Pons (tissue), 1 donor: ENCODE data around the gene SPTY2D1.
"Not testable (repeated sequence)": the region's sequence is repeated elsewhere in the genome, so short reads cannot be mapped to it uniquely, and the experiment has no call there.

ENCODE experiments used
- DNase-seq: peaks from one replicate; pipeline ENCODE4 v3.0.0-alpha.2; 2016; ENCODE audit warnings: low spot score

The SPTY2D1 gene

GRCh38 chr11:18617688-18618341, 16.3 kb downstream of the SPTY2D1 start:
- no peak for DNase-seq

DNA sequence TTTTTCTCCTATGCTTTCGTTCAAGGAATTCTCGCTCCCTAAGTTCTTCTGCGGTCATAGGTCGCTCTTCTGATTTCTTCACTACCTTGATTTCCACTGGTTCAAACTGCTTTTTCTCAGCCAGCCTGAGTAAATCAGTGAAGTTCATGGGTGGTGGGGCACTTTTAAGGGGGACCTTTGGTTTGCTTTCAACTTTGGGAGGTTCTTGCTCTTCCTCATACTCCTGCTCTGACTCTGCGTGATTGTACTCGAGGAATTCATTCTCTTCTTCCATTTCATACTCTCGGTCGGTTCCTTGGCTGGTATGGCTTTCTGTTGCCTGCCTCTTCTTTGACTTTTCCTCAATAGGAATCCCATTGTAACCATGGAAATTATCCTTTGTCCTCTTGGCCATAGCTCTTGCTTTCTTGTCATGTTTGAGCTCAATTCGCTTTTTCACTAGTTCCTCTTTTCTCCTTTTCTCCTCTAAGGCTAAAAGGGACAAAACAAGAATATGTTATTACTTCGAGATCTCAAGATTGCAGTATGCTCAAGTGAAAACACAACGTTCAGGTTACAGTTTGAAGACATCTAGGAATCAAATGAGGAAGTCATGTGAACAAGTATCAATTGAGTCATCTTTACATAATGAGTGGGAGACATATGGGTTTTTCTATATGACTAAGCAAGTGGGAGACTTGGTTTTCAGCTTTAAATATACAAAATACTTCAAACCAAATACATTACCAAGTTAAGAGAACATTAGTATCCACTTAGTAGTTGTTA, 18.3 kb downstream of the SPTY2D1 start:
- peak; percentile 17 for DNase-seq

DNA sequence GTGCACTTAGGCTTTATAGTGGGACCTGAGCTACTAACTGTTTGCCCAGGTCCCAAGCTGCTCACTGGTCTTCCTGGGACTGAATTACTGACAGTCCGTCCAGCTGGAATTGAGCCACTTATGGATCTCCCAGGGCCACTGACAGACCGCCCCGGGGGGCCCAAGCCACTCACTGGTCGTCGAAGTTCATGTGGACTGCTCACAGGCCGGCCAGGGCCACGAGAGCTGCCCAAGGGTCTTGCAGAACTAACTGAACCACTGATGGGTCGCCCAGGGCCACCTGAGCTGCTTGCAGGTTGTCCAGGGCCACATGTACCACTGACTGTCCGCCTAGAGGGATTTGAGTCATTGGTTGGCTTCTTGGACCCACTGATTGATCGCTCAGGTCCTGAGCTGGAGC, 19.5 kb downstream of the SPTY2D1 start:
- no peak for DNase-seq

DNA sequence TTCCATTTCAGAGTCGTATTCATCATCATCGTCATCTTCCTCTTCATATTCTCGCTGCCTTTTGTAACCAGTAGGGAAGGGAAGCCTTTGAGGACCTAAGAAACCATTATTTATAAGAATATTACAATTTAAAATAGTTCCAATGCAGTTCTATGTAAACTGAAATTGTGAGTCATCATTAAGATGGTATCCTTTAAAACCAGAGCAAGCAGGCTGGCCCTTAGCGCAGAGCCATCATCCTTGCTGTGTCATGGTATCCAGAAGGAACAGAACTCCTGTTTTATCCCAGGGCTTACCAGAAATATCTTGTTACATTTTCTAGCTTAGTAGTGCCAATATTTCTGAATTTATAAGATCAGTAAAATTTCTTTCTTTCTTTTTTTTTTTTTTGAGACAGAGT, 21.7 kb downstream of the SPTY2D1 start:
- DNase-seq, result no peak

DNA sequence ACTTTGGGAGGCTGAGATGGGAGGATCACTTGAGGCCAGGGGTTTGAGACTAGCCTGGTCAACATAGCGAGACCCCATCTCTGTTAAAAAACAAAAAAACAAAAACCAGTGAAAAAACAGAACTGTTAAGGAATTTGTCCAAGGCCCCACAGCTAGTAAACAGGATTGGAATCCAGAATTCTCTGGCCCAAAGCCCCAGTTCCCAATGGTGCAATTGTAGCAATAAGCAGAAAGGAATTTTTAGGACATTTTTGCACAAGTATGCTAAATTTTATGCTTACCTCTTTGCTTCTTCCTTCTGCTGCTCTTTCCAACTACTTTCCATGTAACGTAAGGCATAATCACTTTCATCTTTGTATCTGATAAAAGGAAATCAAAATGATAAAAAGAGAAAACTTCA, 22.9 kb downstream of the SPTY2D1 start:
- DNase-seq, result no peak

DNA sequence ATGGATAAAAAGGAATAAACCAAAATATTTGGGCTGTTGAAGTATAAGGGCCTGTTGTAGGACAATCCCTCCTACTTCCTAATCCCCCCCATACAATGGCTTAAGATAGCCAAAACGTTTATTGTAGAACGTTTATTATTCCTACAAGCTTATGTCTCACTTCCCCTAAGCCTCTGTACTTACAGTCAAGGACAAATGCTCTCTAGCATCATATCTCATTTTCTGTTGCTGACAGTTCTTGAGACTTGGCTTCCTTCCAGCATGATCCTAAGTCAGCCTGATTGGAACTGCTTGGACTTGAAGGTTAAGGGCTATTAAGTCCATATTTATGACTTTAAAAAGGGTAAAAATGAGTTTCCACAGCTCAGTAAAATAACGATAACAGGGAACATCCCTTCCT, 25.8 kb downstream of the SPTY2D1 start:
- DNase-seq, result no peak

DNA sequence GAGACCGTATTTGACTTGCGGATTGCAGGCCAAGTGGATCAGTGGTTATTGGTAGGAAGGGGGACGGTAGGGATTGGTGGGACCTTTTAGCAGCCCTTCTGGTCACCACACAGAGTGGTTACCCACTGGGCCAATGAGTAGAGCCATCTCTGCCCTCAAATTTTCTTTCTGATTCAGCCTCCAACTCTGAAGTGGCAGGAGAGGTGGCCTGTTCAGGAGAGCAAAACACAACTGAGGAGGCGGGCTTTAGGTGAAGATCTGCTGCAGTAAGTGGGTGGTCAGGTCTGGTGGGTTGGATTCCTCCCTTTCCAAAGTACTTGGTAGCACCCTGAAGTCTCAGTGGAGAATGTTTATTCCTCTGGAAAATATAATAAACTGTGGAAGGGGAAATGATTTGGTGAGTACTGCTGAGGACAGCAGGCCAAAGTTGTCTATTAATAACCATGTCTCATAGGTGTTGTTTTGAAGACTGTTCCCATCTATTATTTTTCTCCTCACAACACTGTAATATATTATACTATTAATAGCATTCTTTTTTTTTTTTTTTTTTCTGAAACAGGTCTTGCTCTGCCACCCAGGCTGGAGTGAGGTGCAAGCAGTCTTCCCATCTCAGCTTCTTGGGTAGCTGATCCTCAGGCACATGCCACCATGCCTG, 33.1 kb downstream of the SPTY2D1 start:
- no peak for DNase-seq

GRCh38 chr11:18599739-18600230, 34.4 kb downstream of the SPTY2D1 start, which contains the start of gene MISFA:
Gene MISFA, plus strand, starts transcription at chr11:18599789. Its CDS starts 140 bp downstream, at chr11:18599929.
- DNase-seq, result no peak

DNA sequence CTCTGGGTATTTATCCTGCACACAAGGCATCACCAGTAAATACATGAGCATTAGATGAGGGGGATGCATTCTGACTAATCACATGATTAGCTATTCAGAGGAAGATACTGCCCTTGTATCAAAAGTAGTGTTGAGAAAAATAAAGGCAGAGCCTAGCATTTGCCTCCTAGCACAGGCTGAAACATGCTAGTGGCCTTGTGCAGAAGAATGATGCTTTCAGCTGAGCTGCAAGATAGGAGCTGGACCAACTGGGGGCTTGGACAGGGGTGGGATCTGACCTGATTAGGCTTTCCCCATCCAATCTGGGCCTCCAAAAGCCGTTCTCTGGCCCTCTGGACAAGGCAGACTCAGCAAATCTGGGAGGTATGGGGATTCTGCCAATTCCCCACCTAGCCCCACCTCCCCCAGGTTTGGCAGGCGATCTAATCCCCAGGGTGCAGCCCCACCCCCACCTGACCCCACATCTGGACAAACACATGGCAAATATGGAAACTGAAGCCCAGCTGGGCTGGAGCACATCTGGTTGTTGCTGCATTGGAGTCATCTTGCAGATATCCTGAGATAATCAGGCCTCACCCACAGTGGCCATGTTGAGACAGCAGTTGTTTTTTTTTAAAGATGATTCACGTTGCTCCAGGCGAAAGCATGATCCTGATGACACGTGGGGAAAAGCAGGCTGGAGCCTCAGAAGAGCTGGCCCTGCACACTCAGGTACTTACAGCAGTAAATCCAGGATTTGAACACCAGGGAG, 39.0 kb downstream of the SPTY2D1 start:
- DNase-seq, result no peak

- DNase-seq, result not testable (repeated sequence)
These were observed 40.1 kb downstream of the SPTY2D1 start for GRCh38 chr11:18594088-18594487.

DNA sequence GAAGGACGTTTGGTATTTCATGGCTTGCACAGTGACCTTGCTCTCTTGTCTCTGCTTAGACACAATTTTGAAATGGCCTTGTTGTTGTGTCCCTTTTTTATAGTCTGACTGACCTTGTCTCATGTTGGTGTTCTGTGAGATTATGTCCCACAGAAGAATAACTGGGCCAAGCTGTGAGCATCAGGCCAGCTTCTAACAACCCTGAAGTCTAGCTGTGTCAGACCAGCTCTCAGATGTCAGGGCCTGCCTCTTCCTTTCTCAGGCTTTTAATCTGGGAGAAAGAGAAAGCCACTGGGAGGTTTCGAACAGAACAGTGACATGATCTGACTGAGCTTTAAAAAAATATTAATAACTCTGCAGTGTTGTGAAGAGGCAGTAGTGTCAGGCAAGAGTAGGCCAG, 43.6 kb downstream of the SPTY2D1 start:
- no peak for DNase-seq

- peak; percentile 80 for DNase-seq
These were observed 45.6 kb downstream of the SPTY2D1 start, which contains the start of gene UEVLD for GRCh38 chr11:18588297-18589252. Gene UEVLD, minus strand, starts transcription at chr11:18588734. Its CDS starts 80 bp downstream, at chr11:18588654.

DNA sequence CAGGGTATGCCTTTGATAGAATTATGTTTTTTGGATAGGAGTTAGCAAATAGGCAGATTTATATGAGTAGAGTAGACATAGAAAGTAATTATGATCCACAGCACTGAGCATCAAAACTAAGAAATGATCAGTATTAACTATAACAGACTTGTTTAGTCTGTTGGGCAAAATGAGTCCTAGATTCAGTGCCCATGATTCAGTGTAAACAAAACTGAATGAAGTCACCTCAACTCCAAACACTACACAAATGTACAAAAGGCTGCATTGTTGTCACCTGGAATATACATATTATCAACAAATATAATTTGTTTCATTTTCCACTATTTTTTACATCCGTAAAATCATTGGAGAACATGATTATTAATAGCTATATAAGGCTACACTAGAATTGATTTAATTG, 52.3 kb downstream of the SPTY2D1 start:
- DNase-seq, result no peak

GRCh38 chr11:18580113-18580766, 53.9 kb downstream of the SPTY2D1 start:
- DNase-seq, result no peak

GRCh38 chr11:18578975-18579598, 55.1 kb downstream of the SPTY2D1 start:
- DNase-seq, result no peak

DNA sequence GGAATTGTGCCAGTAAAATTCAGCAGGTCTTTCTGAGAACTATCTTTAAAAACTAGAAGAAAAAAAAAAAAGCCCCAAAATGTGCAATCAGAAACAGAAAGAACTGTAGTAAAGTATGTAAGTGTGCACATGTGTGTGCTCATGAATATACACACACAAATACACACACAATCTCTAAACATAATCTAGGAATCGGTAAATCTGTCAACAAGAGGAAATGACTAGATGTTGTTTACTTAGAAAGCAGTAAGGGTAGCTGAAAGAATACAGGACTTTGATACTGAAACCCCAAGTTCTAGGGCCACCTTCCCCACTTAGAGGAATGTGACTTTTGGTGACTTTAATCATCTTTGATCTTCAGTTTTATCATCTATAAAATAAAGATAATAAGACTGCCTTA, 58.8 kb downstream of the SPTY2D1 start:
- no peak for DNase-seq

- DNase-seq, result no peak
These were observed 67.1 kb downstream of the SPTY2D1 start for GRCh38 chr11:18567081-18567480.

DNA sequence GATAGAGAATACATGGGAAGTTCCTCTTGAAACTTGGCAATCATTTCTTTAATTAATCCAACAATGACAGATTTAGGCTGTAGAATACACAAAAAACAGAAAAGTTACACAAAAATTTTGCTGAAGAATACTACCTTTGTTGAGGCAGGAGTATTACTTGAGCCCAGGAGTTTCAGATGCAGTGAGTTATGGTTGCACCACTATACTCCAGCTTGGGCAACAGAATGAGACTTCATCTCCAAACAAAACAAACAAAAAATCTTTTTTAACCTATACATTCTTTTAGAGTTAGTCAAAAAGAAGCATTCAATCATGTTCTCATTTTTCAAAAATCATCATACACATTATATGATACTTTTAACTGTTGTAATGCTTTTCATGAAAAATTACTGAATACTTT, 67.7 kb downstream of the SPTY2D1 start:
- DNase-seq, result no peak

- no peak for DNase-seq
These were observed 70.0 kb downstream of the SPTY2D1 start for GRCh38 chr11:18564149-18564548.
